Astrocyte (in vitro differentiated cells and primary cell): ENCODE results near the gene PXK.

ENCODE experiments used
- EZH2 ChIP-seq: IDR thresholded peaks from 2 replicates; pipeline ENCODE4 v1.6.1; 2012; ENCODE audit warnings: mild to moderate bottlenecking, low read length, inconsistent platforms; ENCODE audit not compliant: insufficient read depth
- TF ChIP-seq, protein P1 (sequence below): IDR thresholded peaks from 2 replicates; pipeline ENCODE4 v1.5.1; 2011; ENCODE audit warnings: low read depth, mild to moderate bottlenecking, inconsistent platforms, low read length, moderate library complexity; ENCODE audit not compliant: insufficient read depth

DNA sequence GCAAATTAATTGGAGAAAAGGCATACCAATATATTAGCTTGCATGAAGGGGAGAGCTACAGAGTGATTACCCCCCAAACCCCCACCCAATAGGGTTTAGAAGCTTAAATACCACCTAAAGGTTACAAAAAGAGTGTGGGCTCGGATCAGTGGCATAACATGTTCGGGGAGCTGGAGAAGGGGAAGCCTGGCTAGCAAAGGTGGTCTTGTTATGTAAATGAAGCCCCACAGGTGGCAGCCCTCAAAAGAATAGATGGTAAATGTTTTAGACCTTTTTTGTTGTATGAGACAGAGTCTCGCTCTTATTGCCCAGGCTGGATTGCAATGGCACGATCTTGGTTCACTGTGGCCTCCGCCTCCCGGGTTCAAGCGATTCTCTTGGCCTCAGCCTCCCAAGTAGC, 10.9 kb upstream of the PXK start:
- TF ChIP-seq, protein P1, sequence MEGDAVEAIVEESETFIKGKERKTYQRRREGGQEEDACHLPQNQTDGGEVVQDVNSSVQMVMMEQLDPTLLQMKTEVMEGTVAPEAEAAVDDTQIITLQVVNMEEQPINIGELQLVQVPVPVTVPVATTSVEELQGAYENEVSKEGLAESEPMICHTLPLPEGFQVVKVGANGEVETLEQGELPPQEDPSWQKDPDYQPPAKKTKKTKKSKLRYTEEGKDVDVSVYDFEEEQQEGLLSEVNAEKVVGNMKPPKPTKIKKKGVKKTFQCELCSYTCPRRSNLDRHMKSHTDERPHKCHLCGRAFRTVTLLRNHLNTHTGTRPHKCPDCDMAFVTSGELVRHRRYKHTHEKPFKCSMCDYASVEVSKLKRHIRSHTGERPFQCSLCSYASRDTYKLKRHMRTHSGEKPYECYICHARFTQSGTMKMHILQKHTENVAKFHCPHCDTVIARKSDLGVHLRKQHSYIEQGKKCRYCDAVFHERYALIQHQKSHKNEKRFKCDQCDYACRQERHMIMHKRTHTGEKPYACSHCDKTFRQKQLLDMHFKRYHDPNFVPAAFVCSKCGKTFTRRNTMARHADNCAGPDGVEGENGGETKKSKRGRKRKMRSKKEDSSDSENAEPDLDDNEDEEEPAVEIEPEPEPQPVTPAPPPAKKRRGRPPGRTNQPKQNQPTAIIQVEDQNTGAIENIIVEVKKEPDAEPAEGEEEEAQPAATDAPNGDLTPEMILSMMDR, result no peak
- TF ChIP-seq EZH2, result no peak
